8988T (cell line): ENCODE results near the gene NAV2.
"Not testable (repeated sequence)": the region's sequence is repeated elsewhere in the genome, so short reads cannot be mapped to it uniquely, and the experiment has no call there.

Experiments
- DNase-seq: peaks from one replicate; pipeline ENCODE4 v3.0.0; 2011

Gene NAV2

DNA sequence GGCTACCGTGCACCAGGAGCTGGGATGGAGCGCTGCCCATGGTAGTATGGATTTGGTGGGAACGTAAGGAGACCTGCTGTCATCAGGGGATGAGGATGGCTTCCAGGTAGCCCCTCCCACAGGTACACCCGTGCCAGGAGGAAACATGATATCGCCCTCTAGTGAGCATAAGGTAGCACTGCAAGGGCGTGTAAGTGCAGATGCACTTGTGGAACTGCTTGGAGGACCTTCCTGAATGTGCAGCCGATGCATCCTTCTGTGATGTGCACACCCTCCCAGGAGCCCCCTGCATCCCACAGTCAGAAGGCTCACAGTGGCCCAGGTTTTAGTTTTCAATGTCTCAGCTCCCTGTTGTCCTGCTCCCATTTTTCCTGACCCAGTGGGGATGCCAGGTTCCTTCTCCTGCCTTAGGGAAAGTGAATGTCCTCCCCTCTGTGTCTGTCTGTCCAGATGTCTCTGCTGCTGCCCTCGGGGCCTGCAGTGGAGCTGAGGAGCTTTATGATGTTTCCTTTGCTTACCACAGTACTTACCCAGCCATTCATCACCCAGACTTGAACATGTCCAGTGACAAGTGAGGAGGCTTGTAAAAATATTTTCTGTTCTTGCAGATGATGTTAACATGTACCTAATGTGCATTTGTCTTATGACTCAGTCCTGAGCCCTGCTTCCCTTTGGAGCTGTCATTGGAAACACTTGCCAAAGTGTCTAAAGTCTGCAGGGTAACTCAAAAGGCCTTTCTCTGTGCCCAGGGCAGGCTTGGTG, 398.5 kb downstream of the NAV2 start:
- peak; percentile 68 for DNase-seq

DNA sequence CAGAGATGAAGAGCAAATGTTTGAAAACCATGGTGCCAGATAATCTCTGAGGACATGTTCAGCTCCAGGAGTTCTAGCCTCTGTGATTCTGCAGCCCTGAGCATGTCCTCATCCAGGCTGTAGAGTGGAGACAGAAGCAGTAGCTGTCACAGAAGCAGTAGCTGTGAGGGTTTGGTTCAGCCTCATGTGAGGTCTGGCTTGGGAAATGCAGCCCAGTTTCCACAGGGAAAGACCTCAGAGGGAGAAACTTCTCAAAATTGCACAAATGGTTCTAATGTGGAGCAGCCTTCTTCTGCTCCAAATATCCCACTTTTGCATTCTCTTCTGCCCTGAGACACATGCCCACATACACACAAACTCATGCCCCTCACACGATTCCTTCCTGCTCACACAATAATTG, 399.2 kb downstream of the NAV2 start:
- no peak for DNase-seq

DNA sequence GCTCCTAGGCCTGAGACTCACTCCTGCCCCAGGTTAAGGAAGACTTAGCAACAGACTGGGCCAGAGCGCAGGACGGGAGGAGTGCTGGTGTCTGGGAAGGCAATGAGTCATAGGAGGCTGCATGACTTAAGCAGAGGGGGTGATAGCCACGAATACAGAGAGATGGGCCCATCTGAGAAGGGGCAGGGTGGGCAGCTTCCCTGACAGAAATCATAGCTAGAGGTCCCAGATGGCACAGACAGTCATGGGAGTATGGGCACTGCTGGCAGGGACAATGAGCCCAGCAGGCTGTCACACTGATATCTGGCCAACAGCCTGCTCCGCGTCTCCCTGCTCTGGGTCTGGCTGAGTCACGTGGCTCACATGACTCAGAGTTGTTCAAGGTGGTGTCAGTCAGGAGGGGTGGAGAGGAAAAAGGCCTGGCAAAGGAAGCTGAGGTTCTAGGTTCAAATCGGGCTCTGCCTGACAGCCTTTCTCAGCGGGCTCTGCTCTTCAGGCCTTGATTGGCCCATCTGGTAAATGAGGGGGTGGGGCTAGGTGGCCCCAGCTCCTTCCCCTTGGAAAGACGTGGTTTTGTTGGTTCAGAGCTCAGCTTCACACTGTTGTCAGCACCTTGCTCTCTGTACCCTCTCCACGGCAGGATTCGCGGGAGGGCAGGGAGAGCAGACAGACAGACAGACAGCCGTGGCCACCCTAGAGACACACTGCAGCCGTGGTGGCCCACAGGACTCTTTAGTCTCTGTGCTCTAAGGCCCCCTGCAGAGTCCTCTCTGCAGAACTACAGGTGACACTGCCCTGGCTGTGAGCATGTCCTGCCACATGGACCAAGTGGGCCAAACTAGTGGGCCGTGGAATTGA, 399.9 kb downstream of the NAV2 start:
- DNase-seq, result peak; percentile 68

DNA sequence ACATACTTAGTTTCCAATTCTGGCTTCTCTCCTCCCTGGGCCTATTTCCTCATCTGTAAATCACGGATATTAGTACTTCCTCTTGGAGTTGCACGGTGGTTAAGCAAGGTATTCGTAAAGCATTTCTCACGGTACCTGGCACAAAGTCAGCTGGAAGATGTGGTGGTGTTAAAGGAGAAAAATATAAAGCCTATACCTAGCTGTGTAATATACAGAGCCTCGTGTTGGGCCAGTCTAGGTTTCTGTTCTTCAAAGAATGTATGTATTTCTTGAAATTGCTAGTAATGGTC, 400.5 kb downstream of the NAV2 start:
- DNase-seq, result no peak

DNA sequence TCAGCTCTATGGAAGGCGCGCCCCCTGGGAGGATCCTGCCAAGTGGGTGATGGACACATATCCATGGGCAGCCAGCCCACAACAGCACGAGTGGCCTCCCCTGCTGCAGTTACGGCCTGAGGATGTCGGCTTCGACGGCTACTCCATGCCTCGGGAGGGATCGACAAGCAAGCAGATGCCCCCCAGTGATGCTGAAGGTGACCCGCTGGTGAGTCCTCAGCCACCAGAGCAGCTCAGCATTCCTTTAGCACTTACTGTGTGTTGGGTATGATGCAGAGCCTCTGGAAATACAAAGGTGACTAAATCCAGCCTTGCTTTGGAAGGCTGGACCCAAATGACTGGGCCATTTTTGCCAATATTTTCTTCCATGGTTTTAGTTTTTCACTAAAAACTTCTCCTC, 402.0 kb downstream of the NAV2 start:
- DNase-seq, result no peak

DNA sequence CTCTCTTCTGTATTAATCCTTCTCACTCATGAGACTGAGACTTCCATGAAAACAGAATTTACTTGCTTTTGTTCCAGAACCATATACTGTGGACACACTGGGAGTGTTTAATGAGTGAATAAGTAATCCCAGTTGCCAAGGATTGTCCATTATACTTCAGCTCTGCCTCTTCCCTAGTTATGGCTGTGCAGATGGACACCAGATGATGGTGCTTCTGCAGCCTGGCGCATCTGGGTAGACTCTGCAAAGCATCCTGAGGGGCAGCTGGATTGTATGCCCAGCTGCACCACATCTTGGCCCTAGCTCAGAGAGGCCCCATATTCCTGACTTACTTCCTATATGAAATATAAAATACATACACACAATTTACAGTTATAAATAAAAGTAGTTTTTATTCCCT, 404.2 kb downstream of the NAV2 start:
- DNase-seq, result no peak

GRCh38 chr11:20117291-20117690, 404.7 kb downstream of the NAV2 start:
- no peak for DNase-seq

GRCh38 chr11:20118209-20118608, 405.6 kb downstream of the NAV2 start:
- DNase-seq, result no peak

GRCh38 chr11:20119315-20119714, 406.7 kb downstream of the NAV2 start:
- no peak for DNase-seq

GRCh38 chr11:20120134-20120925, 407.7 kb downstream of the NAV2 start:
- no peak for DNase-seq

DNA sequence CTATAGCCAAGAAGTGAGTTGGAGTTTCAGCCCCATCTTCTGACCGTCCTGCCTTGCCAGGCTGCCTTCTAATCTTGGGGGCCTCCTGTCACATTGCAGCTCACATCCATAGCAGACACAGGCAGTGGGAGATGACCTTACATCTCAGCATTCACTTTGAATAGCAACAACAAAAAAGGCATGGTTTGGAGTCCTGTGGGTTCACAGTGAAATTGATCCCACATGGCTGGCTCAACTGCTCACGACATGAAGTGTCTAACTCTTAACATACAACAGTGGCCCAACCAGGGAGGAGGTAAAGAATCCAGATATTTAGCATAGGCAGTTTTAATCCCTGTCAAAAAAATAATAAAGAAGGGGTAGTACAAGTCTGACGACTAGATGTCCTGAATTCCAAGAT, 409.5 kb downstream of the NAV2 start:
- DNase-seq, result no peak

- no peak for DNase-seq
These were observed 413.3 kb downstream of the NAV2 start for GRCh38 chr11:20125927-20126326.

- no peak for DNase-seq
These were observed 414.1 kb downstream of the NAV2 start for GRCh38 chr11:20126724-20127123.

- DNase-seq, result peak; percentile 61
These were observed 415.3 kb downstream of the NAV2 start for GRCh38 chr11:20127671-20128527.

DNA sequence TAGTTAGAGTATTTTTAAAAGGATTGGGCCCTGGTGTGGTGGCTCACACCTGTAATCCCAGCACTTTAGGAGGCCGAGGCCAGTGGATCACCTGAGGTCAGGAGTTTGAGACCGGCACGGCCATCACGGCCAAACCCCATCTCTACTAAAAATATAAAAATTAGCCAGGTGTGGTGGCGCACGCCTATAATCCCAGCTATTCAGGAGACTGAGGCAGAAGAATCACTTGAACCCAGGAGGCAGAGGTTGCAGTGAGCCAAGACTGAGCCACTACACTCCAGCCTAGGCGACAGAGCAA, 415.8 kb downstream of the NAV2 start:
- not testable (repeated sequence) for DNase-seq

DNA sequence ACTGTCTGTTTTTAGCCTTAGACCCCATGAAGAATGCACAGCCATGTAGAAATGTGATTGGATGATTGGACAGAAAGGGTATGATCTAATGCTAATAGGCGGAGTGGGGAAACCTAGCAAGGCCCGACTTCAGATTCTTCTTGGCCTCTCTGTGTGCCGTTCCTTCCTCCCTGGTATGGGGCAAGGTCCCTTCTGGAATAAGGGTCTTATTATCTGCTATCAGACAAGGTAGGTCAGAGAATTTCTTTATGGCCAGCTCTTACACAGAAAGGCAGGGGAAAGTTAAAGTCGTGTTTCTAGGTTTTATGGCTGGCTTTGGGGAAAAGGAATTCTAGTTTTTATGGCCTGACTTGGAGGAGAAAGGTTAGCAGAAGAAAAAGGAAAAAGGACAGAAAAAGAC, 417.0 kb downstream of the NAV2 start:
- DNase-seq, result no peak

DNA sequence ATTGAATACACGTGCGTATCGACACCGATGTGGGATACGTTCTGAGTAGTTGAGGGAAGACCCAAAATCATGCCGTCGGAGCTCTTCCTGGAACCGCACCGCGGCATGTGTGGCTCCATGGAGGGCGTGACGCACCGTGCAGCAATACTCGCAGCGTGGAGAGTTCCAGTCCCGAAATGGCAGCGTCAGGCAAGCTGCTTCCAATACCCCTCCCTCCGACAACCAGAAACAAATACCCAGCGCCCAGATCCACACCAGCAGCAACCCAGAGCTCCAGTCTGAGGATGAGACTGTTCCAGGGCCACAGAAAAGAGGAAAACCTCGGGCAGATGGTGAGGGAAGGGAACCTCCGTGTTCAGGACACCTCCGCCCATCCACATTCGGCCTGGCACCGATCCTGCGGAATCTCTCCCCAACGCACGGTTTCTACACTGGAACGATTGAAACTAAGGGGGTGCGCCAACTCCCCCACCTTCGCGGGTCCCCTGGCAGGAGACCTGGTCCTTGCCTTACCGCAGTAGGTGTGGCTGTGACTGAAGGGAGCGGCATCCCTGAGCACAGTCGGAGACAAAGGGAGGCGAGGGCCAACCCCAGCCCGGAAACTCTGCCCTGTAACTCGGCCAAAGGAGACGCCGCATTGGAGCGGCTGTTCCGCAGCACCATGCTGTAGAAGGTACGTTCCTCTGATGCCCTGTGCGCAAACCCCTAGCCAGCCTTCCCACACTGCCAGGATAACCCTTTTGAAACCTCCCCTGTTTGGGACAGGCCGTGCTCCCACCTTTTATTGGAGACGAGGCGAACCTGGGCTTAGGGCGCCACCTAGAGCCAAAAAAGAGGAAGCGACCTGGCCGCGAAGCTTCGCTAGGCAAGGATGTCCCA, 419.4 kb downstream of the NAV2 start:
- no peak for DNase-seq

DNA sequence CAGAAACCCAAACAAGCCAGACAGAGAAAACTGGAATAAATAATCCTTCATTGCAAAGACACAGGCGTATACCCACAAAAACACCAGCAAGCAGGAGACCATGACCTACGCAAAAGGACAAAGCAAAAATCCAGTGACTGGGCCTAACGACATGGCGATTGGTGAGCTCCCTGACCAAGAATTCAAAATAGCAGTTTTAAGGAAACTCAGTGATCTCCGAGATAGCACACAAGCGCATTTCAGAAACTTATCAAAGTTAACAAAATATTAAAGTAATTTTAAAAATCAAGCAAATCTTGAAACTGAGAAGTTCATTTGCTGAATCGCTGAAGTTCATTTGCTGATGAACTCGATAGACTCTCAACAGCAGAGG, 420.0 kb downstream of the NAV2 start:
- DNase-seq, result no peak

- no peak for DNase-seq
These were observed 422.5 kb downstream of the NAV2 start for GRCh38 chr11:20134991-20135736.

GRCh38 chr11:20137637-20138036, 425.0 kb downstream of the NAV2 start:
- DNase-seq, result no peak

DNA sequence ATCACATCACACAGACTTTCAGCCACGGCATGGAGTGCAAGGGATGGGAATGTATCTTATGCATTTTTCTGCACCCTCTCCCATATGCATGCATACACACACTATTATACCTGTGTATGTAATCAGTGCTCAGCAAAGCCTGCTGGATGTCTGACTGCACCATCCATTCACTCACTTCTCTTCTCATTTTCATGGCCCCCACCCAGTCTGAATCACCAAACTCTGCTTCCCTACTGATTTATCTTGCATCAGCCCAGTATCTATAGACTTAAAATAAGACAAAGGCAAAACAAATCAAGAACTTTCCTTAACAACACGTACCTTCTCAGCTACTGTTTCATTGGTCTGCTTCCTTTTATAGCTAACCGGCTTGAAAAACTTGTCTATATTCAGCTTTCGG, 426.1 kb downstream of the NAV2 start:
- no peak for DNase-seq
